Natural killer cell treated with Interleukin-12 subunit alpha and Interleukin-12 subunit beta and Interleukin-15 and Interleukin-18, amount 100 ng/mL, for 72 hours (primary cell): ENCODE results near the gene NFKB1. TPM values are rescaled to one million over a fixed set of nuclear protein-coding genes. Genes with fewer than 3 reads are reported as not detected.

Experiments used
- ATAC-seq, 2 donors: fragments of 150-1000 bp; cut with Tn5 transposase in 1 of 2; sonication (Bioruptor Pico), chemical (Tn5 transposase) in 1 of 2; 2 replicates each; pipeline ENCODE4 v1.10.0; 2021
- DNase-seq: peaks from one replicate; pipeline ENCODE4 v3.0.0; 2022; ENCODE audit warnings: low spot score
- H3K27ac Mint-ChIP-seq, 2 donors: 1 replicate in 1 of 2; 2 replicates in 1 of 2; pipeline ENCODE4 v1.8.0; 2022; ENCODE audit warnings: mixed read lengths in 2 of 2, mild to moderate bottlenecking in 1 of 2, moderate library complexity in 1 of 2
- H3K27me3 Mint-ChIP-seq, 2 donors: 1 replicate in 1 of 2; 2 replicates in 1 of 2; pipeline ENCODE4 v1.8.0; 2022; ENCODE audit warnings: mixed read lengths in 2 of 2
- H3K36me3 Mint-ChIP-seq: one replicate; pipeline ENCODE4 v1.8.0; 2022; ENCODE audit warnings: mixed read lengths
- H3K4me1 Mint-ChIP-seq, 2 donors: 1 replicate in 1 of 2; 2 replicates in 1 of 2; pipeline ENCODE4 v1.8.0; 2022; ENCODE audit warnings: low read depth in 2 of 2, mixed read lengths in 2 of 2, mild to moderate bottlenecking in 1 of 2
- H3K4me3 Mint-ChIP-seq: one replicate; pipeline ENCODE4 v1.8.0; 2022; ENCODE audit warnings: mixed read lengths
- H3K9me3 Mint-ChIP-seq: 2 replicates; pipeline ENCODE4 v1.8.0; 2022; ENCODE audit warnings: mixed read lengths
- total RNA-seq, 2 donors: library from RNA; stranded (reverse); gene quantifications; one replicate each; pipeline ENCODE4 v1.2.3, GENCODE V29; 2022

The NFKB1 gene
- total RNA-seq, 2 donors from 2014 or later = 108 to 131 TPM

DNA sequence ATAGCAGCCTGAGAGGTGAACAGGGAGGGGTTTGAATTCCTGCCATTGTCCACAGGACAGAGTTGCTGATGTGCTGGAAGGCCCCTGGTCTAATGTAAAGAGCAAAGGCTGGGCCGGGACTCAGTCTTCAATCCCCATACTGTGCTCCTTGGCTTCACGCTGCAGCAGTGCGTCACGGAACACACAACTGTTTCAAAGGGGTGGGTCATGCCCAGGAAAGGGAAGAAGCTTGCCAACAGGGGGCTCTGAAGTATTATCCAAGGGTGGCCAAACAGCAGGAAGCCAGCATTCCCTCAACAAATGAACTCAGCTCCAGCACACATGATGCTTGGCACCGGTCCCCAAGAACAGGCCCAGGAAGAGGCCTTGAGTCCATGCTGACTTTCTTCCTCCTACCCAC, 122.5 kb downstream of the NFKB1 start:
- Mint-ChIP-seq H3K4me1 (peaks cover 30 to 34% of the 10 kb centered on the region in 2 donors), H3K9me3 (no peaks in the 10 kb centered on the region), H3K27me3 (no peaks in the 10 kb centered on the region), H3K36me3 (no peaks in the 10 kb centered on the region), H3K27ac (peak overlapping the region in 1 of 2 donors; percentile 97), H3K4me3 (no peak overlapping the region)
- DNase-seq (no peak), ATAC-seq (no peak)

DNA sequence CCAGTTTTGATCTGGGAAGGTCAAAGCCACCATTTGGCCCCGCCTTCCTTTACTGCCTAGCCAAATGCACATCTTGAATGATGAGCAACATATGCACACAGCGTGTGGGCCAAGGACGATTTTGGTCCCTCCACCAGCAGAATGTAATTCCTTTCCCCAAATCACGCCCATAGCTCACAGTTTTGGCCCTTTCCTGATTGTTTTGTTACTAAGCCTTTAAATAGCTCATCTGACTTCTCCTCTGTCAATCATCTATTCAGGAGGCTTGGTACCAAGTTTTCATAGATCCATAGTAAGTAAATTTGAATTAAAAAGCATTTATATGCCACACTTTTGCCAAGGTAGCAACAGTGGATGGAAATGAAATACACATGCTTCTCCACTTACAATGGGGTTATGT, 123.3 kb downstream of the NFKB1 start:
- ATAC-seq (no peak), DNase-seq (no peak)
- H3K4me1 Mint-ChIP-seq = peaks cover 23 to 27% of the 10 kb centered on the region in 2 donors
- H3K27me3 Mint-ChIP-seq = no peaks in the 10 kb centered on the region
- H3K9me3 Mint-ChIP-seq = no peaks in the 10 kb centered on the region
- H3K27ac Mint-ChIP-seq = peak overlapping the region; percentile 77 to 97
- no peaks in the 10 kb centered on the region for H3K36me3 Mint-ChIP-seq
- H3K4me3 Mint-ChIP-seq = peak overlapping the region; percentile 66

DNA sequence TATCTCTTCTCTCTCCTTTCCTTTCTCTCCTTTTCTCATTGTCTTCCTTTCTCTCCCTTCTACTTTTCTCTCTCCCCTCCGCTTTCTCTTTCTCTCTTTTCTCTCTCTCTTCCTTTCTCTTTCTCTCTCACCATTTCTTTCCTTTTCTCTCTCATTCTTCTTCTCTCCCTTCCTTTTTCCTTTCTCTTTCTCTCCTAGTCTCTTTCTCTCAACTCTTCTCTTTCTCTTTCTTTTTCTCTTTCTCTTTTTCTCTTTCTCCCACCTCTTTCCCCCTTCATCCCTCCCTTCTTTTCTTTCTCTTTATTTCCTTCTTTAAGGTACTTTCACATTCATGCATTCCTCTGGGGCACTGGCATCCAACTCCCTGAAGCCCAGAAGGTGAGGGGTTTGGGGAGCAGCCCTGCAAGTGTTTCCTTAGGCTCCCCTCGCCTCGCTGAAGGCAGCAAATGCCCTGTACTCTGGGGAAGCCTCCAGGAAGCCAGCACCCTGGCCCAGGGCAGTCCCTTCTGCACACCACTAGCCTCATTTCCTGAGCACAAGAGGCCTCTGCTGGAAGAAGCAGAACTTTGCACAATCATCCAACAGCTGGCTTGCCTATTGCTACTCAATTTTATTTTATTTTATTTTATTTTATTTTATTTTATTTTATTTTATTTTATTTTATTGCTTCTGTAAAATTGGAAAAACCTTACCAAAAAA, 124.2 kb downstream of the NFKB1 start:
- H3K36me3 Mint-ChIP-seq = no peaks in the 10 kb centered on the region
- peak overlapping the region; percentile 66 for H3K4me3 Mint-ChIP-seq
- H3K27ac Mint-ChIP-seq = peak overlapping the region; percentile 77 to 97
- H3K27me3 Mint-ChIP-seq = no peaks in the 10 kb centered on the region
- peaks cover 27 to 31% of the 10 kb centered on the region in 2 donors for H3K4me1 Mint-ChIP-seq
- DNase-seq = peak; percentile 87
- no peaks in the 10 kb centered on the region for H3K9me3 Mint-ChIP-seq
- ATAC-seq = peak; percentile 94 to 95

DNA sequence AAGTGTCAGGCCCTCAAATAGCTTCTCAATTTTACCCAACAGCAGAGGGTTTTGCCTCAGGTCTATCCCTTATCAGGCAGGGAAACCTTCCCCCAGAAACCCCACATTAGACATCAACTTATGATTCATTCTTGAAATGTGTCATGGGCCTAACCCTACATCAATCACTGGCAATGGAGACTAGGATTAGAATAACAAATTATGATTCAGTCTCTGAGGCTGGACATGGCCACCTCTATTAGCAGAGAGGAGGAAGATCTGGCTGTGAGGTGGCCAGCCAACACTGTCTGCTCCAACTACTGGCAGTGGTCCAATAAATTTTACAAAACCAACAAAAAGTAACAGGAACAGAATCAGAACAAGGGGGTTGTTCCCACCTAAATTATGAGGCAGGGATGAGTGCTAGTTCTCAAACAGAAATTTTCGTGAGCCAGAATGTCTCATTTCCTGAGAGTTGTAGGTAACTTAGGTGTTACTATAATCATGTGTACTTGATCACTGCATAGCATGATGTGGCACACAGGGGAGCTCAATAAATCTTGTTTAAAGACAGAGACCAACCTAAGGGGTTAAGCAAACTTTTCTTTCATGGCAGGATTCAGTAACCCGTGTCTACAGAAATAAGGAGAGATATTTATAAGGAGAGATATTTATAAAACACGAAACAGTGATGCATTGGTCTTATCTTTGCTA, 126.8 kb downstream of the NFKB1 start:
- Mint-ChIP-seq H3K9me3 (no peaks in the 10 kb centered on the region), H3K27me3 (no peaks in the 10 kb centered on the region), H3K27ac (peak overlapping the region in 1 of 2 donors; percentile 76), H3K4me1 (peaks cover 29 to 39% of the 10 kb centered on the region in 2 donors), H3K36me3 (no peaks in the 10 kb centered on the region), H3K4me3 (peak overlapping the region; percentile 31)
- DNase-seq = no peak
- ATAC-seq = peak; percentile 54 to 75

DNA sequence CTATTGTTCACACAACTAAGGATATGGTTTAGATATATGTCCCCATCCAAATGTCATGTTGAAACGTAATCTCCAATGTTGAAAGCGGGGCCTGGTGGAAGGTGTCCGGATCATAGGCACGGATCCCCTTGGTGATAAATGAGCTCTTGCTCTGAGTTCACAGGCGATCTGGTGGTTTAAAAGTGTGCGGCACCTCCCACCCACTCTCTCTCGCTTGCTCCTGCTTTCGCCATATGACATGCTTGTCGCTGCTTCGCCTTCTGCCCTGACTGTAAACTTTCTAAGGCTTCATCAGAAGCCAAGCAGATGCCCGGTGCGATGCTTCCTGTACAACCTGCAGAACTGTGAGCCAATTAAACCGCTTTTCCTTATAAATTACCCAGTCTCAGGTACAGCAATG, 128.5 kb downstream of the NFKB1 start:
- DNase-seq = no peak
- Mint-ChIP-seq H3K4me1 (peaks cover 30 to 42% of the 10 kb centered on the region in 2 donors), H3K27ac (no peak overlapping the region)

DNA sequence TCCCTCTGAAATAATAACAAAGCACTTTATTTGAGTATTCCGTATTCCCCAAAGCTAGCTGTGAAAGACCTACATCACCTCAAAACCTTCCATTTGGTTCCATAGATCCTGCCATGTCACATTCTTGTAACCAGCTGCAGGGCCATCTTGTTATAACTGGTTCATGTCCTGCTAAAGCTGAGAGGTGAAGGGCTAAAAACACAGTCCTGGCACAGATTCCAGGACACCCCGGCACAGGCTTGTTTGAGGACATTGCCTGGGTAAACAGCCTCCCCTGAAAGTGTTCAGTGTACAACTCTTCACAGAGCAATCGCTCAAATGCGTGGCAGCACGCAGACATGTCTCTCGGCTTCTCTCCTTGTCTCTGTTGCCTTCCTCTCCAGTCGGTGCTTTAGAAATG, 130.5 kb downstream of the NFKB1 start:
- ATAC-seq = no peak
- Mint-ChIP-seq H3K27ac (no peak overlapping the region), H3K4me3 (no peak overlapping the region), H3K36me3 (no peaks in the 10 kb centered on the region), H3K9me3 (no peaks in the 10 kb centered on the region), H3K4me1 (peaks cover 26 to 37% of the 10 kb centered on the region in 2 donors), H3K27me3 (no peaks in the 10 kb centered on the region)
- DNase-seq = no peak

More for the DNA sequence above, 128.5 kb downstream of the NFKB1 start:
- H3K9me3 Mint-ChIP-seq = no peaks in the 10 kb centered on the region
- H3K4me3 Mint-ChIP-seq = no peak overlapping the region
- H3K27me3 Mint-ChIP-seq = no peaks in the 10 kb centered on the region
- no peak for ATAC-seq
- no peaks in the 10 kb centered on the region for H3K36me3 Mint-ChIP-seq

DNA sequence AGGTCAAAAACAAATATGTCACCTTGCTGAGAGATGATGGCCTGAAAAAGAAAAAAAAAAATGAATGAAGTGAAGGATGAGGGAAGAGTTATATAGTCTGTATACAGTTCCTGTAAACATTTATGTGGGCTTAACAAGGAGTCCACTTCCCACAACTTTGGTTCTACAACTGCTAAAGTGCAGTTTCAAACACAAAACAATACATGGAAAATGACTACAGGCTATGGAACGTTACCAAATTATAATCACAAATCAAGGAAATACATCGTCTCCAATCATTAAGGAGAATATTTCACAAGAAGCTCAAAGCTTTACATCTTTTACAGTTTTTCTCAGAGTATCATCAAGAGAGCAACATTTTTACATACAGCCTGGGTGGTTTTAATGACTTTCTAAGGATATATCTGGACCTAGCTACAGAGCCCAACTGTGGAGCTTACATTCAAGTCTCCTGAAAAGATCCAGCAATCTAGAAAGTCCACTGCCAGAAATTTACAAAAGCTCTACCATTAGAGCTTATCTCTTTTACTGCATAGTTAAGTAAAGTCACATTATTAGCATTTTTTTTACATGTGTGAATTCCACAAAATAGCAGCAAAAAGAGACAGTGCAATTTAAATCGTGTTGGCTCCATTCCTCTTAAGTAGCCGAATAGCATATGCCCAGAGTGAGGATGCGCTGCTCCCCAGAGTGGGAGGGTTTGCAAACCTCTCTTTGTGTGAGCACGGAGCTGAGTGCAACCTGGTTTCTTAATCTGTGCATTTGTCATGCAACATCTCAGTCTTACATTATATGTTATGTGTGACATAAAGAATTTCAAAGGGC, 131.3 kb downstream of the NFKB1 start:
- H3K9me3 Mint-ChIP-seq = no peaks in the 10 kb centered on the region
- DNase-seq = no peak
- H3K4me3 Mint-ChIP-seq = no peak overlapping the region
- H3K27me3 Mint-ChIP-seq = no peaks in the 10 kb centered on the region
- no peak for ATAC-seq
- H3K36me3 Mint-ChIP-seq = no peaks in the 10 kb centered on the region
- peaks cover 18 to 30% of the 10 kb centered on the region in 2 donors for H3K4me1 Mint-ChIP-seq
- no peak overlapping the region for H3K27ac Mint-ChIP-seq

DNA sequence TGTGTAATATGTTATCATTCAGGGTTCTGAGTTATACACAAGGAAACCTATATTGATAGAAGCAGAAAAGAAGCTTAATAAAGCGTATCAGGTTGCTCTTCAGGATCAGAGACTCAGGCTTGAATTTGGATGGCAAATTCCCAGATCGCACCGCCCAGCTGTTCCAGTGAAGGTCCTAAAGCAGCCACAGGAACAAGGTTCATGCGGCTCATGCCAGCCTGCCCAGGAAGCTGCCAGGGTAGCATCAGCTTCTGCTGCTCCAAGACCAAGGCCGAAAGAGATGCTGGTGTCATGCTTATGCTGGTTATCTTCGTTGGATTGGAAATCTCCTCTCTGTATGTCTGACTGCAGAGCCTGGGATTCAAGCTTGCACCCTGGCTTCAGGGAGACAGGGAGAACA, 131.9 kb downstream of the NFKB1 start:
- Mint-ChIP-seq H3K27ac (no peak overlapping the region), H3K4me1 (peaks cover 14 to 23% of the 10 kb centered on the region in 2 donors), H3K9me3 (no peaks in the 10 kb centered on the region), H3K36me3 (no peaks in the 10 kb centered on the region), H3K4me3 (no peak overlapping the region), H3K27me3 (no peaks in the 10 kb centered on the region)
- DNase-seq (no peak), ATAC-seq (no peak)

DNA sequence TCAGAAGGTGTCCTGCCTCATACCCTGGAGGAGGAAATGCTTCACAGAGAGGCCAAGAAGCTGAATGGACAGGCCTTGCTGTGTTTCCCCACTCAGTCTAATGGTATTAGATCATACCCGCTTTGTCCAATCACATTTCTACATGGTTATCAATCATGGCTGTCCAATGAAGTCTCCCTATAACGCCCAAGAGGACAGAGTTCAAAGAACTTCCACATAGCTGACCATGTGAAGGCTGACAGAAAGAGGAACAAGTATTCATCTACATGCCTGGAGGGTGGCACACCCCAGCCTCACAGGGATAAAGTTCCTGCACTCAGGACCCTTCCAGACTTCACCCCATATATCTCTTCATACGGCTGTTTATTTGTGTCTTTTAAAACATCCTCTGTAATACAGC, 136.2 kb downstream of the NFKB1 start:
- no peaks in the 10 kb centered on the region for H3K36me3 Mint-ChIP-seq
- no peak overlapping the region for H3K4me3 Mint-ChIP-seq
- no peak overlapping the region for H3K27ac Mint-ChIP-seq
- no peaks in the 10 kb centered on the region for H3K27me3 Mint-ChIP-seq
- H3K4me1 Mint-ChIP-seq = peaks cover 3 to 6% of the 10 kb centered on the region in 2 donors
- ATAC-seq (peak in 1 of 2 donors; percentile 6), DNase-seq (no peak)
- H3K9me3 Mint-ChIP-seq = no peaks in the 10 kb centered on the region

DNA sequence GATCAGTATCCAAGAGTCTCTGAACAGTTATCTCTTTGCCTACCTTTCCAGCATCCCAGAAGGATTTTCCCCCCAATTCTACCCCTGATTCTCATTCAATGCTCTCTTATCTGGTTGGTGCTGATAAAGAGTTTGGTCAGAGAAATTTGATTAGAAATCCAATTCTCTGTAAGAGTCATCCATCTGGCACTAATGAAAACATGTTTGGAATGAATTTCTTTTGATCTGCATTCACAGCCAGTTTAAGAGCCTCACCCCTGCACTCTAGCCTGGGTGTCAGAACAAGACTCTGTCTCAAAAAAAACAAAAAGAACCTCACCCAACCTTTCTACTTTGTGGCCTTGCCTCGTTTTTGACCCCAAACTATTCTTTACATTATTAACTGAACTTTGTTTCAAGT, 137.5 kb downstream of the NFKB1 start:
- ATAC-seq = no peak
- H3K36me3 Mint-ChIP-seq = no peaks in the 10 kb centered on the region
- H3K4me3 Mint-ChIP-seq = no peak overlapping the region

DNA sequence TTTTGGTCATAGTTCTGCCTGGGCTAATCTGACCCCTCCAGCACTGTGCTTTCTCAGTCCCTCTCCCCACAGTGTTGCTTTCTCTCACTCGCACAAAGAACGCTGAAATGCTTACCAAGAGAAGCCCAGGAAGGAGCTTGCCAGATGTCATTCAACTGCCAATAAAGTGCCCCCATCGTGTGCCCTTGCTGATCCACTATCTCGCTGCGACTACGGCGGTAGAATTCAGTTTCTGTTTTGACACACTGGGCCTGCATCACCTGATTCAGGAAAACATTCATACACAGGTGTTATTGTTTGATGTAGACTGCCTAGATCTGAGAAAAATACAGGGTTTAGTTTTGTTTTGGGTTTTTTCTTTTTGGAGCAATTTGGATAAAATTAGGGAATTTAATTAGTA, 138.4 kb downstream of the NFKB1 start:
- no peak for ATAC-seq
- no peak overlapping the region for H3K4me3 Mint-ChIP-seq
- no peak for DNase-seq
- no peaks in the 10 kb centered on the region for H3K36me3 Mint-ChIP-seq
- H3K9me3 Mint-ChIP-seq = no peaks in the 10 kb centered on the region
- peaks cover 3 to 5% of the 10 kb centered on the region in 2 donors for H3K4me1 Mint-ChIP-seq
- no peaks in the 10 kb centered on the region for H3K27me3 Mint-ChIP-seq
- no peak overlapping the region for H3K27ac Mint-ChIP-seq

More for the DNA sequence above, 137.5 kb downstream of the NFKB1 start:
- no peaks in the 10 kb centered on the region for H3K27me3 Mint-ChIP-seq
- peaks cover 3 to 6% of the 10 kb centered on the region in 2 donors for H3K4me1 Mint-ChIP-seq
- no peaks in the 10 kb centered on the region for H3K9me3 Mint-ChIP-seq
- no peak for DNase-seq
- H3K27ac Mint-ChIP-seq = no peak overlapping the region

DNA sequence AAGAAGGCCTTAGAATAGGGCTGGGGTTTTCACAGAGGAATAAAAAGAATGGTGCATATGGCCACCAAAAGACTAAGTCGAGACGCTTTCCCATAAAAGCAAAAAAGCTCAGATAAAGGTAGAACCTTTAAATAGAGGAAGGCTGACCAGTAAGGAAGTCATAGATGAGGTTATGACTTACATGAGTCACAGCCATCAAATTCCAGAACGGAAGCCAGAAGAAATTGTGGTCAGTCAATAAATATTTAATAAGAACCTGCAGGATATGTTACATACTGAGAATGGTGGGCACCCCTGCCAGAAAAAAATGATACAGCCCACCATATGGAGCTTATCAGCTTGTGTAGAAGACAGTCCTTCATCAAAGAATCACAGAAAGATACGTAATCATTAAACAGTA, 139.5 kb downstream of the NFKB1 start:
- no peak for ATAC-seq
- Mint-ChIP-seq H3K36me3 (no peaks in the 10 kb centered on the region), H3K4me3 (no peak overlapping the region), H3K27me3 (no peaks in the 10 kb centered on the region), H3K9me3 (no peaks in the 10 kb centered on the region), H3K4me1 (no peaks in the 10 kb centered on the region), H3K27ac (no peak overlapping the region)
- no peak for DNase-seq

DNA sequence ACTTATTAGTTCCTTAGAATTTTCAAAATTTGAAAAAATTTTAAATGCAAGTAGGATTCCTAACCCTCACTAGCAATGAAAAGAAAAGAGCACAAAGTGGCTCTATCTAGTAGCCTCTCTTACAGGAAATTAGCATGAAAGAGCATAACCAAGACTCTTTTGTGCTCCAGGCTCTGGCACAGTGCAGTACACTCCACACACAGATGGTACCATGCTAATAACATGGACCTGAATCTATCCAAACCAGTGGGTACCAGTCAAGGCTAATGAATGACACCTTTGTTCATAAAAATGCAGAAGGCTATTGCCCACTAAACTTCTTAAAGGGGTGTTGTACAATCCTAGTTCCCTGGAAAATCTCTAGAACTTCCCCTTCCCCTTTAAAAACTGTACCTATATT, 140.6 kb downstream of the NFKB1 start:
- no peak for DNase-seq
- no peak for ATAC-seq
- no peak overlapping the region for H3K4me3 Mint-ChIP-seq
- no peaks in the 10 kb centered on the region for H3K9me3 Mint-ChIP-seq
- no peaks in the 10 kb centered on the region for H3K36me3 Mint-ChIP-seq
- H3K27me3 Mint-ChIP-seq = no peaks in the 10 kb centered on the region
- H3K4me1 Mint-ChIP-seq = no peaks in the 10 kb centered on the region
- H3K27ac Mint-ChIP-seq = no peak overlapping the region
